GM12891 (cell line): ENCODE measurements around the gene KCNG3.

Experiments
- PAX5 ChIP-seq: IDR thresholded peaks from 2 replicates; pipeline ENCODE4 v1.6.1; 2011; ENCODE audit warnings: low read length, moderate library complexity, mild to moderate bottlenecking; ENCODE audit not compliant: insufficient read depth, severe bottlenecking
- POLR2A ChIP-seq: IDR thresholded peaks from 2 replicates; pipeline ENCODE4 v1.6.1; 2011; ENCODE audit warnings: low read depth, low read length, control low read depth
- POLR2AphosphoS5 ChIP-seq: IDR thresholded peaks from 2 replicates; pipeline ENCODE4 v1.6.1; 2011; ENCODE audit warnings: low read depth, low read length, control low read depth
- POU2F2 ChIP-seq: IDR thresholded peaks from 2 replicates; pipeline ENCODE4 v1.6.1; 2011; ENCODE audit warnings: low read depth, mild to moderate bottlenecking, control low read depth, low read length, moderate library complexity
- SPI1 ChIP-seq: IDR thresholded peaks from 2 replicates; pipeline ENCODE4 v1.6.1; 2011; ENCODE audit warnings: low read depth, low read length, control low read depth
- TAF1 ChIP-seq: IDR thresholded peaks from 2 replicates; pipeline ENCODE4 v1.6.1; 2011; ENCODE audit warnings: low read depth, low read length, control low read depth

DNA sequence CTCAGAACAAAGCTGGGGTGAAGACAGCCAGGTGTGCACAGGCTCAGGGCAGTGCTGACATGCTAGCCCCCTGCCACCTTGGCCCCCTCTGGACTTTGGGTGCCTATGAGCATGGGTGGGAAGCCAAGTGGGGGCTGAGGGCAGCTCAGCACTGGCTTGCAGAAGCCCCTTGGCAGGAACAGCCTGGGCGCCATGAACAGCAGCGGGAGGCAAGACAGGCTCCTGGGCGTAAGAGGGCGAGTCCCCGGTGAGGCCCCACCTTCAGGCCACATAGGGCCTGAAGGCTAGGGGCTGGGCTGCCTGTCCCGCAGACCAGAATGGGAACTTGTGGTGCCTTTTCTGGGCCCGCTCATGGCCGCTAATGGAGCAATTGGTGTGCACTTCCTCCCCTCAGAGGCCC is 85.8 kb downstream of the KCNG3 start:
- TF ChIP-seq POLR2AphosphoS5 (no peak), POLR2A (no peak), TAF1 (no peak), SPI1 (no peak), PAX5 (no peak), POU2F2 (no peak)
